Stimulated activated CD4-positive, alpha-beta T cell treated with anti-CD3 and anti-CD28 coated beads, Interleukin-4, amount 100 ng/mL, for 48 hours (primary cell): Measurements from ENCODE around the gene MIER2.
"Not testable (repeated sequence)": the region's sequence is repeated elsewhere in the genome, so short reads cannot be mapped to it uniquely, and the experiment has no call there.

Experiments used
- DNase-seq, 2 donors: peaks; one replicate each; pipeline ENCODE4 v3.0.0-alpha.2; 2020; ENCODE audit warnings: low read depth in 2 of 2

MIER2 gene

DNA sequence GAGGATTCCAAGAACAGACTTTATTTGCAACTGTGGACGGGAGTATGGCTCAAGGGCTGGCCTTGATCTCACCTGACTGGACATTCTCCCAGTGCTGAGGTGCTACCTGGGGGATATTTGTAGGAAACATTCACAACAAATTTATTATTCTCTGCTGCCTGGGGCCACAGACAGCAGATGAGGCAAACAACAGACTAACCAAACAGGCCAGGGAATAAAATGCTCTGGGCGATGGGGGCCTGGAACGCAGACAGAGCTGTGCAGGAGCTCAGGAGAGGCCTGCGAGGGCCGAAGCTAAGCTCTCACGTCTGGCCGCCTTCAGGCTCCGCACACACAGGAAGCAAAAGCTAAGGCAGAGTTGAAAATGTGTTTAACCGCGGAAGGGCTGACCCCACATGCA is 61.2 kb downstream of the MIER2 start:
- no peak for DNase-seq

DNA sequence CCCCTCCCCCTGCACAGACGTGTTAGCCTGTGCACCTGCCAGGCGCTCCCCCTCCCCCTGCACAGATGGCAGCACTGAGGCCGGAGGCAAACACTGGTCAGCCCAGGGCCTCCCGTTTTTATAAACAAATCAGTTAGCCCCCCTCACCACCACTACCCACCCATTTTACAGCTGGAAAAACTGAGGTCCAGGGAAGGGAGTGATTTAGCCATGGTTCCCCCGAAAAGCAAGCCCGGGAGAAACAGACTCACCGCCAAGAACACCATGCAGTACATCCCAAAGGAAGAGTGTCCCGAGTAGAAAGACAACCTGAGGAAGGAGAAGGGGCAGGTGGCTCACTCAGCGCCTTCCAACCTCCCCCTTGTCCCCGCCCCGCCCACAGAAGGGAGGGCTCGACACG is 62.1 kb downstream of the MIER2 start:
- no peak for DNase-seq

DNA sequence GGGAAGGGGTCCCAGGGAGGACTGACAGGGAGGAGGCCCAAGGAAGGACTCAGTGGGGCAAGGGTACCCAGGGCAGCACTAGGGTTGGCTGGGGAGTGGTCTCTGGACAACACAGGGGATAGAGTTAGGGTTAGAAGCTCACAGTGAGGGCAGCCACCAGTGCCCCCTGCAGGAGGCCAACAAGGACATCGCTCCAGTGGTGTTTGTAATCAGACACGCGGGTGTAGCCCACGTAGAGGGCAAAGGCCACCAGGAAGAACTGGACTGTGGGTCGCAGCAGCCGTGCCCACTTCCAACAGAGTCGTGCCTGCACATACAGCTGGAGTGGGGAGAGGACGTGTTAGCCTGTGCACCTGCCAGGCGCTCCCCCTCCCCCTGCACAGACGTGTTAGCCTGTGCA is 62.6 kb downstream of the MIER2 start:
- DNase-seq: no peak

DNA sequence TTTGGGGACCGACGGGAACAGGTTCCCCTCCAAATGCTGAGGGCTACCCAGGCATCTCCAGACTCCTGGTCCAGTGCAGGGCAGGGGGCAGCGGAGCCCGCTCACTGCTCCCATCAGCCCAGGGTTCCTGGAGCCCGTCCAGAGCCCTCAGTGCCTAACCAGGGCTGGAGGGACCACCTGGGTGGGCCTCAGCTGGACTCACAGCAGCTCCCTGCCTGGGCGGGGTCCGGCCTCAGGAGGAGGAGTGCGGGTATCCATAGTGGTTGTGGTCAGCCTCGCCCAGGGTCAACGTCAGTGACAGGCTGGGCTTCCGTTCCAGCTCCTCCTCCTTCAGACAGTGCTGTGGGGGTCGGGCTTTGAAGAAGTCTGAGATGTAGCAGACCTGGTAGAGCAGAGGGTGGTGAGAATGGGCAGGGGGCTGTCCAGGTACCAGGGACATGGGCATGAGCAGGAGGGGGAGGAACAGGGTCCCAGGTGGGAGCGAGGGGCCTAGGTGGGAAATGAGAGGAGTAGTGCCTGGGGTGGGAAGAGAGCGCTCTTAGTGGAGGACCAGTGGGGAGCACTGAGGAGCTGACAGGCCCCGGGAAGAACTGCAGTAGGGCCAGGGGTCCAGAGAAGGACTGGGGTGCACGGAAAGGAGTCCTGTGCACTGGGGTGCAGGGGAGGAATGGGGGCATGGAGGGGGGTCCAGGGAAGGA is 63.3 kb downstream of the MIER2 start:
- no peak for DNase-seq

DNA sequence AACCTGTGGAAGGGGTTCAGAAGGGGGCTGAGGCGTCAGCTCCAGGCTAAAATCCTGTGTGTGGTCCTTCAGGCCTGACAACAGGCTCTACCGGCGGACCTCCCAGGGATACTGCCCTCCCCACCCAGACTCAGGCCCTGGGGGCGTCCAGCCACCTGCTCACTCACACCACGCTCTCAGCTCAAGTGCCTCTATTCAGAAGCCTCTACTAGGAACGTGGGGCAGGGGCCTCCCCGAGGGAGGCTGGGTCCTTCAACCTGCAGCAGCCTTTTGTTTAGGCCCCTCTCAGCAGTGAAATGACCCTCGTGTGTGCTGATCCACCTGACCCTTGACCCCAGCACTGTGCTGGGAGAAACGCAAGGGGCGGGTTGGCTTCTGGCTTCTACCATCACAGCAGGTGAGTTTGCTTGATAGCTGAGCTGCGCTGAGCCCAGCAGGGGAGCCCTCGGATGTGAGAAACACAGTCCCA is 64.0 kb downstream of the MIER2 start:
- no peak for DNase-seq

DNA sequence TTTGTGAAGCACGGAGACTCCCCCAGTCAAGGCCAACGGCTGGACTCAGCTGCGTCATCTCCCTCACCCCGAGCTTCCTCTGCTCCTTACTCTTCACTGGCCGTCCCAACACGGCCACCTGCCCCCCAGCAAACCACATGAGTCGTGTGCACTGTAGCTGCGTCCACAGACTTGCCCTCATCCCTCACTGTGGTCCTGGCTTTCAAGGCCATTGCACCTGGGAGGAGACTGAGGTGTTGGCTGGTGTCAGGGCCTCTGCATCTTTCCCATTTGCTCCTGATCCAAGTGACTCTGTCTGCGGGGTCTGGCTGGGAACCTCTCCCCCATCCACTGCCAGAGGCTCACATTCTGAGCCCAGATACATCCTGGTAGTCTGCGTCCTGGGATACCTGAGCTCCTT is 64.9 kb downstream of the MIER2 start:
- DNase-seq: no peak

DNA sequence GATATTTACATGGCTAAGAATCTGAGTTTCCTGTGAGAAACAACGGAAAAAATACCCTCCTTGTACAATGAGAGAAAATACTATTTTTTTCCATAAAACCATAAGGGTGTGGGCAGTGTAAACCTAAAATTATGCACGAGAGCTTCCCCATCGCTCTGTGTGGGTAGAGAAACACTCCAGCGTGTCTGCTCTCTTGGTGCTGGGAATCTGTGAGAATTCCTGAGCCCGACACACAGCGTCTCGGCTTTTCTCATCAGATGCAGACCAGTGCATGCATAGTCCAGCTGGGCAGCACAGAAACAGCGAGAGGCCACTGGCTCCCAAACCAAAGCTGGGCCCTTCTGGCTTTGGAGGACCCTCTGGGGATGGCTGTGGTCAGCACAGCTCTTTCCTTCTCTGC is 65.4 kb downstream of the MIER2 start:
- DNase-seq: no peak

DNA sequence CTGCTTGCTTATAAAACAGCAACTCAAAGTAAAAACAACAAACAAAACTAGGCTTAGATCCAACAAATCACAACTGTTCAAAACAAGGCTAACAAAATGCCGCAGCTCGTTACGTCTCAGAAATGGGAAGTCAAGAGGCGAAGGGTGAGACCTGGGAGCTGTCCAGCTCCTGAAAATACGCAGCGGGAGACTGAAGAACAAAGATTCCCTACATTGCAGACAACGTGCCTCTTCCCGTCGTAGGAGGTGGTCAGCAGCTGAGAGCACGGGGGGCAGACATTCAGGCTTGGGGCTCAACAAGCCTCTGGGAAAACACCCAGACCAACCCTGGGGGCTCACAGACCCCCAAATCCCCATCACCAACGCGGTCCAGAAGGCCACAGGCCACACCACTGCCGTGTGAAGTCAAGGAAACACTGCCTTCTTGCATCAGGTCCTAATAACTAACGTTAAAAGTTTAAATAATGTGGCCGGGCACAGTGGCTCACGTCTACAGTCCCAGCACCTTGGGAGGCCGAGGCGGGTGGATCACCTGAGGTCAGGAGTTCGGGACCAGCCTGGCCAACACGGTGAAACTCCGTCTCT is 66.9 kb downstream of the MIER2 start:
- DNase-seq: no peak

DNA sequence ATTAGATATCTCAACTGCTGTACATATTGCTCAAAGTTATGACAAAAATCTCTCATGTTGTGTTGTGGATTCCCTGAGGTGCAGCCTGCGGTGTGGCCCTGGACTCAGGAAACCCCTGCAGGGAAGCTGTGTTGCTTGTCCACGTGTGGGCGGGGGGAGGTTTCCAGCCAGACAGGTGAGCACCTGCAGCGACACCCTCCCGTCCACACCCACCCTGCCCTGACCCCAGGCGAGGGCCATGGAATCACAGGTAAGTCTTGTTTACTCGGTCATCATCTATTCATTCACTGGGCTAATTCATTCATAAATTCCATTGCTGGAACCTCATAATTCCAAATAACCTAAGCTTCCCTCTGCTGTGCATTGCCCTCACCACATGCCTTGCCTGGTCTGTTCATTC is 67.5 kb downstream of the MIER2 start:
- DNase-seq: no peak

DNA sequence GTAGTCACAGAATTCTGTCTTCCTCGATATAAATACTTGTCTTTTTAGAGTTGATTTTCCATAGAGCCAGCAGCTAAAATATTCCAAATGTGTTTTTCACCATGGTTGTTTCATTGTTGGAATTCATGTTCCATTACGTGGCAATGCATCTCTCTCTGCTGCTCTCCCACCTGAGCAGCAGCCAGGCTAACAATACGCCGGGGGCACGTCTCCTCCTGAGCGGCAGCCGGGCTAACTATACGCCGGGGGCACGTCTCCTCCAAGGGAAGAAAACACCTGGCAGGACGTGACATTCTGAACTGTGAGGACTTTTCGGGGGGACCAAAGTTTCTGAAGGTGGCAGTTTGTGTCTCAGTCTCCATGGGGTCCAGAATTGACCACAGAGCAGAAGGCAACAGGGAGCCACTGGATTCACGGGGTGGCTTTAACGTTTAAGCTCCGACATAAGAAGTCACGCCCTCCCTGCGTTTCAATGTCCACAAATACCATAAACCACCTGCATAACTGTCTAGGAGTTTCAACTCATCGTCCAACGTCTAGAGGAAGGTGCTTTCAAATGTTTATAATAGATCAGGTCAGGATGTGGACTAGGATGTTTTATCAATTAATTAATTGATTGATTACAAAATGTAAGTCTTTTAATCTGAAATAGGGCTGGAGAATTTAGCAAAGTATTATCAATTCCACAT is 68.5 kb downstream of the MIER2 start:
- DNase-seq: no peak

DNA sequence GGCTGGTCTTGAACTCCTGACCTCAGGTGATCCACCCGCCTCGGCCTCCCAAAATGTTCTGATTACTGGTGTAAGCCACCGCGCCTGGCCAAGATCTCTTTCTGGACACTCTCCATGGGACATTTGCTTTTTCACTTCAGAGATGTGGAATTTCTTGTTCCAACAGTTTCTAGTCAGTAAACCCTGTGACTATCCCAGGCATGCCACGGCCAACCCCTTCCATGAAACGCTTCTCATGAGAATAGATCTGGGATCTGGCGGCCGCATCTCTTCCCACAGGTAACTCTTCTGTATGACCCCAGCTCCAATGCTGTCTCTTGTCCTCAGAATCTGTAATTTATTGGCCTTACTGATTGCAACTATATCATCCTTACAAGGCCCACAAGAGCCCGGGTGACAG is 69.6 kb downstream of the MIER2 start:
- no peak for DNase-seq

DNA sequence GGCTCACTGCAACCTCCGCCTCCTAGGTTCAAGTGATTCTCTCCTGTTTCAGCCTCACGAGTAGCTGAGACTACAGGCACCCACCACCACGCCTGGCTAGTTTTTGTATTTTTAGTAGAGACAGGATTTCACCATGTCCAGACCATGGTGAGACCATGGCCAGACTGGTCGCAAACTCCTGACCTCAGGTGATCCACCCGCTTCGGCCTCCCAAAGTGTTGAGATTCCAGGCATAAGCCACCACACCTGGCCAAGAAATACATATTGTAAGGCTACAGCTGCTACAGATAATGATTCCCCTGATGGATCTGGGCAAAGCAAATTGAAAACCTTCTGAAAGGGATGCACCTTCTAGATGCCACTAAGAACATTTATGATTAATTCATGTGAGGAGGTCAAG is 71.2 kb downstream of the MIER2 start:
- no peak for DNase-seq

DNA sequence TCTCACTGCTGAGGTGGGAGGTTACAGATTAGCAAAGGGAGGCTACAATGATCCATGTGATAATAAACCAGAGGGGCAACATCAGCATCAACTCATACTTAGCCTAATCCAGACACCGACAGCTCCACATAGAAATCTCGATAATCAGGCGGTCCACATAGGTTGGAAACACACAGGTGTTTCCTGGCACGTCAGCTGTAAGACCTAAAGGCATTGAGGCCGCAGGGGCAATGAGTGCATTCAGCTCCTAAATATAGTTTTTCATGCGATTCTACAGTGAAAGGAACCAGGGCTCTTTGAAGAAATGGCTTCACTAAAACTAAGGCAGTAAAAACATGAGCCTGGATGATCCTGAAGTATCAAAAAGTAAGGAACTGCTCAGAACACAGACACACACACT is 72.7 kb downstream of the MIER2 start:
- no peak for DNase-seq

DNA sequence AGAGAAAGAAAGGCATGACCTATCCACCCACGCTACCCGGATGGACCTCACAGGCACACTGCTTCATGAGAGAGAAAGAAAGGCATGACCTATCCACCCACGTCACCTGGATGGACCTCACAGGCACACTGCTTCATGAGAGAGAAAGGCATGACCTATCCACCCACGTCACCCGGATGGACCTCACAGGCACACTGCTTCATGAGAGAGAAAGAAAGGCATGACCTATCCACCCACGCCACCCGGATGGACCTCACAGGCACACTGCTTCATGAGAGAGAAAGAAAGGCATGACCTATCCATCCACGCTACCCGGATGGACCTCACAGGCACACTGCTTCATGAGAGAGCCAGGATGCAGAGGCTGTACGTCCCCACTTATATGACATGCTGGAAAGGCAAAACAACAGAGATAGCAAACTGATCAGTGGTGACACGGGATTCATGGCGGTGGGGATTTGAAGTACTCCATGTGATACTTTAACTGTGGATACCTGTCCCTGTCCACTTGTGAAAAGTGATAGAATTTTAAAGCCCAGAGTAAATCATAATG is 73.8 kb downstream of the MIER2 start:
- DNase-seq: not testable (repeated sequence)

DNA sequence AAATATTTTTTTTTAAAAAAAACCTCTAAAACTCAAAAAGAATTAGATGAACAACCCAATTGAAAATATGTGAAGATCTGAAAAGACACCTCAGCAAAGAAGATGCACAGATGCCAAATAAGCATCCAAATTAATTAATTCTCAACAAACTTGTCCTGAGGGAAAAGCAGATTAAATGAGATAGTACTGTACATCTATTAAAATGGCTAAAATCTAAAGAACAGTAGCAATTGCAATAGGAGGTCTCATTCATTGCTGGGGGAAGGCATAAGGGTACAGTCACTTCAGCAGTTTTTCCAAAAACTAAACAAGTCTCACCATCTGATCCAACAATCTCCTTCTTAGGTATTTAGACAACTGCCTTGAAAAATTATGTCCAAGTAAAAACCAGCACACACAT is 75.4 kb downstream of the MIER2 start:
- no peak for DNase-seq

DNA sequence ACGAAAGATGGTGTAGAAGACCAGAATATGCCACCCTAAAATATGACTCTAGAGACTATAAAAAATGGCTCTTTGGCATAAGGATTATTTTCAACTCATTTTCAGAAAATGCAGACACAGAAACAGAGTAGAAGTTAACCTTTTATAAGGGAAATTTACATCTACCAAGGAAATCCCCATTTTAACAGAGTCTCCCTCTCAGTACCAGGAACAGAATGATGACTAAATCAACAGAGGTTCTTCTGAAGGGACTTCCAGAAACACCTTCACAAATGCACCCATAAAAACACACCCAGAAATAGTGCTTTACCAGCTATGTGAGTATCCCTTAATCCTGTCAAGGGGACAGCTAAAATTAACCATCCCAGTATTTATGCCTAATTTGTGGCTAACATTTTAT is 82.5 kb downstream of the MIER2 start:
- no peak for DNase-seq

DNA sequence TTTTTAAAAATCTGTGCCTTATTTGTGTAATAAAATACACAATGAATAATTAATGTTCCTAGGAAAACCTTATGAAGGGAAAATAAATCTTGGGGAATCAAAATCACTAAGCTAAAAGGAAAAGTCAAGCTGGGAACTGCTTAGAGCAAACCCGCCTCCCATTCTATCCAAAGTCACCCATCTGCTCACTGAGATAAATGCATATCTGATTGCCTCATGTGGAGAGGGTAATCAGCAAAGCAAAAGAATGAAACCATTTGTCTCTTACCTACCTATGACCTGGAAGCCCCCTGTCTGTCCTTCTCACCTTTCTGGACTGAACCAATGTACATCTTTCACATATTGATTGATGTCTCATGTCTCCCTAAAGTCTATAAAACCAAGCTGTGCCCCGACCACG is 87.8 kb downstream of the MIER2 start:
- DNase-seq: not testable (repeated sequence)
